DND-41 (cell line): ENCODE data around the gene PDE6A.

Experiments used
- EZH2 ChIP-seq: IDR thresholded peaks from 3 replicates; pipeline ENCODE4 v1.6.1; 2012; ENCODE audit warnings: borderline replicate concordance, low read depth, mild to moderate bottlenecking, moderate library complexity, low read length, inconsistent platforms; ENCODE audit not compliant: severe bottlenecking
- TF ChIP-seq, protein P1 (sequence below): IDR thresholded peaks from 2 replicates; pipeline ENCODE4 v1.5.1; 2012; ENCODE audit warnings: borderline replicate concordance, low read length, moderate library complexity, mild to moderate bottlenecking; ENCODE audit not compliant: poor library complexity, severe bottlenecking; ENCODE audit errors: extremely low read depth

DNA sequence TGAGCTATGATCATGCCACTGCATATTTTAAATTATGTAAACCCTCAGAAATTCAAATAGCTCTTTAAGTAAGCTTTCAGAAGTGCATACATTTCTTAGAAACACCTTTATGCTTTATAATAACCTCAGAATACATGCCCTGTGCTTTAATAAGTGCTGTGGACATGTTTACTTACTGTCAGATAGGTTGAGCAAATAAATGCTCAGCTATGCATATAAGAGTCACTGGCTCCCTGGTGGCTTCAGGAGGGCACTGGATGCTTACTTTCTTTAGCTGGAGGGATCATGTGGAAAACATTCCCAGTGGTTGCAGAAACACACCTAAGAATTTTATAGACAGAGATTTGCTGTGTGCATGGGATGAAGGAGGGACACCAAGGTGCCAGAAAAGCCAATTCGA, 74.4 kb downstream of the PDE6A start:
- TF ChIP-seq, protein P1, sequence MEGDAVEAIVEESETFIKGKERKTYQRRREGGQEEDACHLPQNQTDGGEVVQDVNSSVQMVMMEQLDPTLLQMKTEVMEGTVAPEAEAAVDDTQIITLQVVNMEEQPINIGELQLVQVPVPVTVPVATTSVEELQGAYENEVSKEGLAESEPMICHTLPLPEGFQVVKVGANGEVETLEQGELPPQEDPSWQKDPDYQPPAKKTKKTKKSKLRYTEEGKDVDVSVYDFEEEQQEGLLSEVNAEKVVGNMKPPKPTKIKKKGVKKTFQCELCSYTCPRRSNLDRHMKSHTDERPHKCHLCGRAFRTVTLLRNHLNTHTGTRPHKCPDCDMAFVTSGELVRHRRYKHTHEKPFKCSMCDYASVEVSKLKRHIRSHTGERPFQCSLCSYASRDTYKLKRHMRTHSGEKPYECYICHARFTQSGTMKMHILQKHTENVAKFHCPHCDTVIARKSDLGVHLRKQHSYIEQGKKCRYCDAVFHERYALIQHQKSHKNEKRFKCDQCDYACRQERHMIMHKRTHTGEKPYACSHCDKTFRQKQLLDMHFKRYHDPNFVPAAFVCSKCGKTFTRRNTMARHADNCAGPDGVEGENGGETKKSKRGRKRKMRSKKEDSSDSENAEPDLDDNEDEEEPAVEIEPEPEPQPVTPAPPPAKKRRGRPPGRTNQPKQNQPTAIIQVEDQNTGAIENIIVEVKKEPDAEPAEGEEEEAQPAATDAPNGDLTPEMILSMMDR: no peak
- TF ChIP-seq EZH2: no peak
